AG09309 (cell line): ENCODE measurements around the gene GRHL3.
"Not testable (repeated sequence)": the region's sequence is repeated elsewhere in the genome, so short reads cannot be mapped to it uniquely, and the experiment has no call there.

Source experiments
- DNase-seq: peaks from one replicate; pipeline ENCODE4 v3.0.0-alpha.2; 2010; ENCODE audit warnings: low read depth
- H3K4me3 ChIP-seq: 2 replicates; pipeline ENCODE4 v1.5.1; 2011; ENCODE audit warnings: mild to moderate bottlenecking, low read depth, low read length, moderate library complexity; ENCODE audit not compliant: control insufficient read depth
- TF ChIP-seq, protein P1 (sequence below): IDR thresholded peaks from 2 replicates; pipeline ENCODE4 v1.5.1; 2011; ENCODE audit warnings: mild to moderate bottlenecking, low read depth, low read length, inconsistent platforms; ENCODE audit not compliant: insufficient read depth, control insufficient read depth; ENCODE audit errors: missing control alignments

GRHL3 gene

DNA sequence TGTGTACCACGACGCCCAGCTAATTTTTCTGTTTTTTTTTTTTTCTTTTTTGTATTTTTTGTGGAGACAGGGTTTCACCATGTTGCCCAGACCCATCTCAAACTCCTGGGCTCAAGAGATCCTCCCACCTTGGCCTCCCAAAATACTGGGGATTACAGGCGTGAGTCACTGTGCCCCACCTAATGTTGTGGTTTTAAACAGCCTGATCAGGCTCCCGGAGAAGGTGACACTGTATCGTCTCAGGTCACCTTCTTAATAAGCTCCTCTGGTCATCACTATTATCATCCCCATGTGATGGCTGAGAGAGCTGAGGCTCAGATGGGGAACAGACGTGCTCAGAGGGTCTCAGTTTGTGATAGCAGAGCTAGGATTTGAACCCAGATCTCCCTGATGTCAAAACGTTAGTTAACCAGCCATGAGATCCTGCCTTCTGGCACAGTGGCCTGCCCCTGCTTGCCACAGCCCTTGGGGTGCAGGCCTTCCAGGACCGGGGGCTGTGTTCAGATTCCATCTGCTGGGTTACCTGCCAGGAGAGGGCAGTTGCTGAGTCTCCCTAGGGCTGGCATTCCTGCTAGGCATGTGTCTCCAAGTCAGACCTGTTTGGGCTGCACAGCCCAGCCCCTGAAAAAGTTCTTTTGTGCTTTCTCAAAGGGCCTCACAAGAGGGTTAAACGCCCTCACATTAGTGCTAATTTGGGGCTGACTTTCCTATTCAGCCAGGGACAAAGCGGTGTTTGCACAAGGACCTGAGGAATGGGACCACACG, 32.7 kb upstream of the GRHL3 start:
- DNase-seq = no peak
- TF ChIP-seq, protein P1, sequence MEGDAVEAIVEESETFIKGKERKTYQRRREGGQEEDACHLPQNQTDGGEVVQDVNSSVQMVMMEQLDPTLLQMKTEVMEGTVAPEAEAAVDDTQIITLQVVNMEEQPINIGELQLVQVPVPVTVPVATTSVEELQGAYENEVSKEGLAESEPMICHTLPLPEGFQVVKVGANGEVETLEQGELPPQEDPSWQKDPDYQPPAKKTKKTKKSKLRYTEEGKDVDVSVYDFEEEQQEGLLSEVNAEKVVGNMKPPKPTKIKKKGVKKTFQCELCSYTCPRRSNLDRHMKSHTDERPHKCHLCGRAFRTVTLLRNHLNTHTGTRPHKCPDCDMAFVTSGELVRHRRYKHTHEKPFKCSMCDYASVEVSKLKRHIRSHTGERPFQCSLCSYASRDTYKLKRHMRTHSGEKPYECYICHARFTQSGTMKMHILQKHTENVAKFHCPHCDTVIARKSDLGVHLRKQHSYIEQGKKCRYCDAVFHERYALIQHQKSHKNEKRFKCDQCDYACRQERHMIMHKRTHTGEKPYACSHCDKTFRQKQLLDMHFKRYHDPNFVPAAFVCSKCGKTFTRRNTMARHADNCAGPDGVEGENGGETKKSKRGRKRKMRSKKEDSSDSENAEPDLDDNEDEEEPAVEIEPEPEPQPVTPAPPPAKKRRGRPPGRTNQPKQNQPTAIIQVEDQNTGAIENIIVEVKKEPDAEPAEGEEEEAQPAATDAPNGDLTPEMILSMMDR = no peak
- H3K4me3 ChIP-seq = no peak overlapping the region

DNA sequence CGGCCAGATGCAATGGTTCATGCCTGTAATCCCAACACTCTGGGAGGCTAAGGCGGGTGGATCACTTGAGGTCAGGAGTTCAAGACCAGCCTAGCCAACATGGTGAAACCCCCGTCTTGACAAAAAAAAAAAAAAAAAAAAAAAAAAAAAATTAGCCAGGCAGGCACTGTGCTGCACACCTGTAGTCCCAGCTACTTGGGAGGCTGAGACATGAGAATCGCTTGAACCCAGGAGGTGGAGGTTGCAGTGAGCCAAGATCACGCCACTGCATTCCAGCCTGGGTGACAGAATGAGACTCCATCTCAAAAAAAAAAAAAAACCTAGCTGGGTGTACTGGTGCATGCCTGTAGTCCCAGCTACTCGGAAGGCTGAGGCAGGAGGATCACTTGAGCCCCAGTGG, 31.4 kb upstream of the GRHL3 start:
- H3K4me3 ChIP-seq, DNase-seq: not testable (repeated sequence)

DNA sequence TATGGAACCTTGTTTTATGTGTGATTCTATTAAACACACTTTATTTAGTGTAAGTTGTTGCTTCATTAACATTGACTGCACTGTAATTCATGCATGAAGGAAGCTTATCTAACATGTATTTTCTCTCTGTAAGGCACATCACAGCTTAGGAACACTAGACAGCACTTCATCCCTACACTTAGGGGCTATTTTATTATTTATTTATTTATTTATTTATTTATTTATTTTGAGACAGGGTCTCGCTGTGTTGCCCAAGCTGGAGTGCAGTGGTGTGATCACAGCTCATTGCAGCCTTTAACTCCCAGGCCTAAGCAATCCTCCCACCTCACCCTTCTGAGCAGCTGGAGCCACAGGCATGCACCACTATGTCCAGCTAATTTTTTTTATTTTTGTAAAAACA, 30.7 kb upstream of the GRHL3 start:
- no peak overlapping the region for H3K4me3 ChIP-seq
- no peak for DNase-seq
- TF ChIP-seq, protein P1 = no peak

DNA sequence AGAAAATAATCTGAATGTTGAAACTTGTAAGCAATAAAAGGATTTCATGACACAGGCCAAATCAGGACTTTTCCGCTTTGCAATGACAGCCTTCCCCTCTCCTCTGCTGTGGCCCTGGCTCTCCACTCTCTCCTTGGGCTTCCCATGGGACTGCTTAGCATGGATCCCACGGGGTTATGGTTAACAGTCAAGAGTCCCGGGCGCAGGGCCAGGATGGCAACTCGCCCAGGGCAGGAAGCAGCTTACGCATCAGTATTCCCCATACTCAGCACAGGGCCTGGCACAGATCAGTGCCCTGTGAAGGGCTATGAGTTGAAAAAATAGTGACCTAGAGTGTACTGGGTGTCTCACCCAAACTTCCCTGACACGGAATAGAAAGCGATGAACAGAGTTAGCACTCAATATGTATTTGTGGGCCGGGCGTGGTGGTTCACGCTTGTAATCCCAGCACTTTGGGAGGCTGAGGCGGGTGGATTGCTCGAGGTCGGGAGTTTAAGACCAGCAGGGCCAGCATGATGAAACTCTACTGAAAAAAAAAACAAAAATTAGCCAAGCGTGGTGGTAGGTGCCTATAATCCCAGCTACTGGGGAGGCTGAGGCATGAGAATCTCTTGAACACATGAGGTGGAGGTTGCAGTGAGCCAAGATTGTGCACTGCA, 29.1 kb upstream of the GRHL3 start:
- H3K4me3 ChIP-seq = no peak overlapping the region
- peak; percentile 76 for DNase-seq
- TF ChIP-seq, protein P1 = no peak

DNA sequence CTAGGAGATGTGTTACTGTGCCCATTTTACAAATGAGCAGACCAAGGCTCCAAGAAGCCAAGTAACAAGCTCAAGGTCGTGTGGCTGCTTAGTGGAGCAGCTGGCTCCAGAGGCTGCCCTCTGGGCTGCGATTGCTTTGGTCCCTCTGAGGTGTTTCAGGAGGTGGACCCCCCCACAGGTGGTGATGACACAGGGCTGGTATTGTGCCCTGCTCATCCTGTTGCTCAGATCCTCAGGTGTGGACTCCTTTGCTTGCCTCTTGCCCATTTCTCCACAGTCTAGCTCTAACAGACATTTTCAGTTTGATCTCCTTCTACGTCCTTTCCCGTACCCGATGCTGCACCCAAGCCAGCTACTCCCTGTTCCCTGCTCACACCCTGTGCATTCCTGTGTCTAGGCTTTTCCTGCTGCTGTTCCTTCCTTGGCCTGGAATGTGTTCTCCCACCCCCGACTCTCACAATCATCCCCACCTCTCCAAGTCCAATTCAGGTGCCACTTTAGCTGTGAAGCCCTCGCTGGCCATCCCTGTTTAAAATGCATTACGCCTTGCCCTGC, 28.1 kb upstream of the GRHL3 start:
- no peak overlapping the region for H3K4me3 ChIP-seq
- TF ChIP-seq, protein P1 = no peak

DNA sequence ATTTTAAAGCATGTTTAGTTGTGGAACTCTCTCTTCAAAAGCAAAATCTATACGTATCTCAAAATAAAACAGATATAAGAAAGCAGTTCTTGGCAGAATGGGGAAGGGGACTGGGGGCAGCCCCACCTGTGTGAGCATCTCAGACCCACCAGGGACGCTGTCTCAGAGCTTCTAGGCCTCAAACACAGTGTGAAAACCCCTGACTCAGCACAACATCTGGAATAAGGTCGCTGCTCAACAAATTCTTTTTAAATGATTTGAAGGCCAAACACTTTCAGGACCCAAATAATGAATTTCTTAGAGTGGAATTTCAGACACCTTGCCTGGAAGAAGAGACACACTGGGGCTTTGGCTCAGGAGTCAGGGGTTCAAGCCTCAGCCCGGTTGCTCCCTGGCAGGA, 27.1 kb upstream of the GRHL3 start:
- no peak for DNase-seq

More for the DNA sequence above, 28.1 kb upstream of the GRHL3 start:
- DNase-seq = no peak

DNA sequence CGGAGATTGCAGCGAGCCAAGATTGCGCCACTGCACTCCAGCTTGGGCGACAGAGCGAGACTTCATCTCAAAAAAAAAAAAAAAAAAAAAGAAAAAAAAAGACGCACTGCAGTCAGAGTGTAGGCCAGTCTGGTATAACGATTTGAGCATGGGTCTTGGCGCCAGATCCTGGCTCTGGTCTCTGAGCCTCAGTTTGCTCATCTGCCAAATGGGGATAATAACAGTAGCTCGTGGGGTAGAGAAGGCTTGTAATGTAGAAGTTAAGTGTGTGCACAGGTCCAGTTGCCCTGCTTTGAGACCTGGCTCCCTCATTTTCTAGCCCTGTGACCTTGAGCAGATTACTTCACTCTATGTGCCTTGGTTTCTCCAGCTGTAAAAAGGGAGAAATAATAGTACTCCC, 26.3 kb upstream of the GRHL3 start:
- no peak for DNase-seq
- no peak overlapping the region for H3K4me3 ChIP-seq
- TF ChIP-seq, protein P1 = no peak

More for the DNA sequence above, 27.1 kb upstream of the GRHL3 start:
- H3K4me3 ChIP-seq = no peak overlapping the region
- TF ChIP-seq, protein P1 = no peak
